Measurements from ENCODE around the gene ACOX3. TPM values are rescaled to one million over a fixed set of nuclear protein-coding genes. Genes with fewer than 3 reads are reported as not detected.

ACOX3 gene
- polyA plus RNA-seq, 4 donors = 15.0 to 17.5 (median 15.7) TPM

DNA sequence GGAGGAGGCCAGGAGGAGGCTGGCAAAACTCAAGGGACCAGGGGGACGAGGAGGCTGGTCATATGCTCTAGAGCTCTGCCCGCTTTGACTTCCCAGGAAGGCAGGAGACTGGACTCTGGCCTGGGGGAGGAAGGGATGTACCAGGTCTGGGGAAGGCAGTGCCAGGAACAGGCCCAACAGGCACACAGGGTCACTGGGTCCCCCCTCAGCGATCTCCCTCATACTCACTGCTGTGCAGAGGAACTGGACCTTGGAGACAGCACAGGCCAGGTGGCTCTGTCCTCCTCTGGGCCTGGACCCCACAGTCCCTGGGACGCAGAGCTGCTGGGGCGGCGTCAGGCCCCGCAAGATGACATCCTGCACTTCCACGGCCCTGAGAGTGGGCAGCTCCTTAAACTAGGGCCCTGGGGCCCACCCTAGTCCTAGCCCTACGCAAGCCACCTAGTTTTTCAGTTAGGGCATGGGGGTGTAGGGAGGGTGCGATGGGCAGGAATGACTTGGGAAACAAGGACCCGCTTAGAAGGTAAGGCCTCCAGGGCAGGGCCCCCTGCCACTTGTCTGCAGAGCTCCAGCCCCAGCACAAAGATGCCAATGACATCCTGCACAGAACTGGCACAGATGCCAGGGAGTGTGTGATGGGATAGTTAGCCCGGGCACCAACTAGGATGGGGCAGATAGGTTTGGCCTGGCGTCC is 111.5 kb downstream of the ACOX3 start:
- DNase-seq (ENCODE audit: low read depth in 4 of 4, low spot score in 3 of 4) = no peak

GRCh38 chr4:8328456-8328855 is 112.1 kb downstream of the ACOX3 start:
- no peak for DNase-seq (ENCODE audit: low read depth in 4 of 4, low spot score in 3 of 4)

DNA sequence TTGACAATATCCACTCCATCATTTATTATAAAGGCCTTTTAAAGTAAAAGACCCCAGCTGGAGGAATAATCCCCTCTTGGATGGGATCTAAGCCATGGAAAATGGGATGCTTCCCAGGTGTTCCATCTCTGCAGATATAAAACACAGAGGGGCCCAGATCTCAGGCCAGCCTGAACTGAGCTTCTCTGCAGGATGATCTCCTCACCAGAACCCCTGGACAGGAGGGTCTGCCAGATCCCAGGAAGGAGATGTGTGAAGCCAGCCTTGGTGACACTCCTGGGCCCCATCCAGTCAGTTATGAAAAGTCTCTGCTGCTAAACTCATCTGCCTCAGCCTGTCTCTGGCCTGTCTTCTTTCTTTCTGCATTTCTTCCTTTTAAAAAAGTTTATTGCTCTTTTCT is 114.3 kb downstream of the ACOX3 start:
- no peak for DNase-seq (ENCODE audit: low read depth in 4 of 4, low spot score in 3 of 4)

DNA sequence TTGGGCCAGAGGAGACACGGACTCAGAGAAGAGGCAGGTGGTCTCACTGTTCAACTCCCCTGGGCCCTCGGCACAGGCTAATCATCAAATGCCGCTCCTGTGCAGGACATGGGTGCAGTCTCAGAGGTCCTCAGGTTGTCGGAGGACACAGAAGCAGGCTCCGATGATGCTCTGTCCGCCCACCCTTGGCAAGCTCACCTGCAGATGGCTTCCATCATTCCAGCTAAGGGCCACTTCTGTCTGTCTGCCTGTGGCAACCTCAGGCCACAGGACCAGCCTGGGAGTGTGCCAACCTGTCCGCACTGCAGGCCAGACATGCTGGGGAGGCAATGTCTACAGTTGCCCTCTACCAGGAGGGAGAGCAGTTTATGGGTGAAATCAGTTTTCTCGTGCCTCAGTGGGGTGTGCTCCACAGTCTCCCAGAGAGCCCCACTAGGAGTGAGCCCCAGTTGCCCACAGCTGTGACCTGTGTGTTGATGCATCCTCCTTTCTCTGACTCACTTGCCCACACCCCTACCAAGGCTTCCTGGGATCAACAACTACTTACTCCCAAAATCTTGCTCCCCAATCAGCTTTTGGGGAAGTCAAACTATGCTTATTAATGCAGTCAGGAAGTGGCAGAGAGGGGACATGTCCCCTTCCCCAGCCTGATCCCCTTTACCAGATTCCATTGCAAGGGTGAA is 115.1 kb downstream of the ACOX3 start:
- DNase-seq (ENCODE audit: low read depth in 4 of 4, low spot score in 3 of 4) = no peak

GRCh38 chr4:8324640-8325239 is 115.8 kb downstream of the ACOX3 start:
- DNase-seq (ENCODE audit: low read depth in 4 of 4, low spot score in 3 of 4) = no peak

- no peak for DNase-seq (ENCODE audit: low read depth in 4 of 4, low spot score in 3 of 4)
Measured at GRCh38 chr4:8323947-8324555, 116.5 kb downstream of the ACOX3 start.

- no peak for DNase-seq (ENCODE audit: low read depth in 4 of 4, low spot score in 3 of 4)
Measured at GRCh38 chr4:8322794-8323704, 117.5 kb downstream of the ACOX3 start.

GRCh38 chr4:8321771-8322170 is 118.8 kb downstream of the ACOX3 start:
- DNase-seq (ENCODE audit: low read depth in 4 of 4, low spot score in 3 of 4) = no peak

DNA sequence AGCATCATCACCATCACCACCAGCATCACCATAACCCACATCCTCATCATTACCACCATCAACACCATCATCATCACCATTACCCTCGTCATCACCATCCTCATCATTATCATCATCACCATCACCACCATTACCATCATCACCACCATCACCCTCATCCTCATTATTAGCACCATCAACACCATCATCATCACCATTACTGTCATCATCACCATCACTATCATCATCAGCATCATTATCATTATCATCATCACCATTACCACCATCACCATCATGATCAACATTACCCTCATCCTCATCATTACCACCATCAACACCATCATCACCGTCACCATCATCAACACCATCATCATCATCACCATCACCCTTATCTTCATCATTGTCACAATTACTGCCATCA is 119.3 kb downstream of the ACOX3 start:
- no peak for DNase-seq (ENCODE audit: low read depth in 4 of 4, low spot score in 3 of 4)

DNA sequence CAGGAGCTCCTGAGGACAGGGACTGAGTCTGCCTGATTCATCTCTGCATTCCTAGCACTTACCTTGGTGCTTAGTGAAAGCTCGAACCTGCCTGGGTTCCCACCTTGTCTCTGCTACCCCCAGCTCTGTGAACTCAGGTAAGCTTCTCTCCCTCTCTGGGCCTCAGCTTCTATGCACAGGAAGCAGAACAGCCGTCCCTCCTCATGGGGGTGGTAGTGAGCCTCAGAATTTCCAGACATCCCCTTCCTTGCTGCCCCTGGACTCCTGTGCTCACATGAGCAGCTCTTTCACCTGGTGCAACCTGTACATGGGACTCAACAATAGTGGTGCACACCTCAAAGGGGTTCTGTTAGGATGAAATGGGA is 120.2 kb downstream of the ACOX3 start:
- no peak for DNase-seq (ENCODE audit: low read depth in 4 of 4, low spot score in 3 of 4)

DNA sequence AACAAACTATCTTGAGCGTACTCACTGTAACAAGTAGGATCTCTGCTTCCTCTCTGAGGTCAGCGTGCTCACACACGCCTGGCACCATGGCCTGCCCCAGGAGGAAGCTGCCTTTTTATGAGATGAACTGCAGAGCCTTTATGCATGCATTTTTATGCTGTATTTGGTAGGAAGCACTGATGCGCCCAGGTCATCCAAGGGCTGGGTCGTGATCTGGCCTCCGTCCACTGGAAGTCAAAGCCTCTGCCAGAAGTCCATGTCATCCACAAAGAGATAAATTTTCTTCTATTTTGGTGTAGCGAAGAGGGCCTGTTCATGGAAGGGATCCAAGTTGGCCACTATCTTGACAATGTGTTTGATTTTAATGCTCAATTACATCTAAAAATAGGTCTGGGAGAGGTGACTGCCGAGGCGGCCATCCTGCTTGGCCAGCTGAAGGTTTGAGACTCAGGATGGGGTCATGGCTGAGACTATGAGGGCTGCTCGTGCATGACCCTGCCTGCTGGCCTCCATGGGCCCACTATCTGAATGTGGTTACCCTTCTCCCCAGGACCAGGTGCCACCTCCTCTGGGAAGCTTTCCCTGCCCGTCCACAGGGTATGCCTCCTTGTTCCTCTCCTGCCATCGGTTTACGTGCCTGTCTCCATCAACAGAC is 120.7 kb downstream of the ACOX3 start:
- no peak for DNase-seq (ENCODE audit: low read depth in 4 of 4, low spot score in 3 of 4)

- DNase-seq (ENCODE audit: low read depth in 4 of 4, low spot score in 3 of 4) = no peak
Measured at GRCh38 chr4:8319061-8319460, 121.5 kb downstream of the ACOX3 start.

DNA sequence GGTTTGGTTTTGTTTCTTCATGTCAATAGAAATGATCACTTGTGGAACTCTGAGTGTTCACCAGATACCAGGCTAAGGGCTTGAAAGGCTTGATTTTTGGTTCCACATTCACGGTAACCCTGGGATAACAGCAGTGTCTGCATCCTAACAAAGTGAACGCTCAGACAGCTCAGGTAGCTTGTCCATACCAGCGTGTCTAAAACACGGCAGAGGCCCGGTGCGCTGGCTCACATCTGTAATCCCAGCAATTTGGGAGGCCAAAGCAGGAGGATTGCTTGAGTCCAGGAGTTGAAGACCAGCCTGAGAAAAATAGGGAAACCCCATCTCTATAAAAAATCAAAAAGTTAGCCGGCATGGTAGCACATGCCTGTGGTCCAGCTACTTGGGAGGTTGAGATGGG is 122.0 kb downstream of the ACOX3 start:
- DNase-seq (ENCODE audit: low read depth in 4 of 4, low spot score in 3 of 4) = no peak

DNA sequence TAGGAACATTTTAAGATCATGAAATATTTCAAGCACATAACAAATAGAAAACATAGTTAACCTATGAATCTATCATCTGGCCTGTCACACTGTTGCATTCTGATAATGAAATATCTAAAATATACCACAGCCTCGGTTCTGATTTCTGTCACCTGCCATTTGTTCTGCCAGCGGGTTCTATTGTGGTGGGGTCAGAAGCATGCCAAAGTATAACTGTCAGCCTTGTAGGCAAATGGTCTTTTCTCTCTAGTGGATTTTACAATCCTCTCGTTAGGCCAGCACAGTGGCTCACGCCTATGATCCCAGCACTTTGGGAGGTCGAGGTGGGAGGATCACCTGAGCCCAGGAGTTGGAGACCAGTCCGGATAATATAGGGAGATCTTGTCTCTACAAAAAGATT is 123.0 kb downstream of the ACOX3 start:
- no peak for DNase-seq (ENCODE audit: low read depth in 4 of 4, low spot score in 3 of 4)

DNA sequence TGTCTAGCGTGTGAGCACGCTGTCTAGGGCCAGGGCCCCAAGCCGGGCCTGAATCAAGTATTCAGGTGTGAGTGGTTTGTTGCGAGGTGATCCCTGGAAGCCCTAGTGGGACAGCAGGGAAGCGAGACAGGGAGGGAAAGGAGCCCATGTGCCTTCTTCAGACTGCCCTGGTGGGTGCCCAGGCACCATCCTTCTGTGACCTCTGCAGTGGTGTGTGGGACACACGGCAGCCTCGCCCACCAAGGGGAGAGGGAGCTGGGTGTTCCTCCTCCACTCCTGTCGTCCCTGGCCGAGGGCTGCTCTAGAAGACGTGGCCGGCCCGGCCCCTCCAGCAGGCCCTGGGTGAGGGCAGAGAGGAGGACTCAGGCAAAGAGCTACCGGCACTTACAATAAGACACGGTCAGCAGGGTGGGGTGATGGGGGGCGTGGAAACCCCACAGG is 123.6 kb downstream of the ACOX3 start:
- no peak for DNase-seq (ENCODE audit: low read depth in 4 of 4, low spot score in 3 of 4)

Other genes starting within 250 kb of the ACOX3 start
- 10 to 100 TPM; 21.8 to 36.5 (median 24.7) TPM for gene SH3TC1, start 241.4 kb downstream of the ACOX3 start, polyA plus RNA-seq (ENCODE audit: insufficient read length in 4 of 4)
- 10 to 100 TPM; 10.7 to 17.1 (median 12.4) TPM for gene HTRA3, start 171.0 kb downstream of the ACOX3 start, polyA plus RNA-seq (ENCODE audit: insufficient read length in 4 of 4)
- 10 to 100 TPM; 14.2 to 16.4 (median 15.5) TPM for gene TRMT44, start 54 bp upstream of the ACOX3 start, polyA plus RNA-seq (ENCODE audit: insufficient read length in 4 of 4)
- gene GPR78, start 139.7 kb upstream of the ACOX3 start, polyA plus RNA-seq (ENCODE audit: insufficient read length in 4 of 4) = under 1 TPM; 0.55 to 0.89 (median 0.82) TPM
- gene CPZ, start 152.0 kb upstream of the ACOX3 start, polyA plus RNA-seq (ENCODE audit: insufficient read length in 4 of 4) = 10 to 100 TPM; 19.9 to 33.1 (median 20.1) TPM